Left renal cortex interstitium (tissue), 4 donors: ENCODE results near the gene MEG3. TPM values are rescaled to one million over a fixed set of nuclear protein-coding genes. Genes with fewer than 3 reads are reported as not detected.

Source experiments
- DNase-seq, 4 donors: peaks; one replicate each; pipeline ENCODE4 v3.0.0-alpha.2; 2013; ENCODE audit warnings: low read depth in 4 of 4, low spot score in 2 of 4, missing footprints in 1 of 4
- polyA plus RNA-seq, 4 donors: library from polyadenylated mRNA; unstranded; fragments of 120-200 nt; gene quantifications; one replicate each; pipeline ENCODE4 v1.2.1, GENCODE V29; 2013; ENCODE audit not compliant: insufficient read length in 4 of 4

Gene MEG3
- polyA plus RNA-seq, 4 donors = 55.0 to 309 (median 131) TPM

GRCh38 chr14:100892496-100893227 is 66.7 kb downstream of the MEG3 start:
- no peak for DNase-seq

- DNase-seq = no peak
Observed at GRCh38 chr14:100893228-100893601, 67.3 kb downstream of the MEG3 start.

GRCh38 chr14:100893760-100894159 is 67.8 kb downstream of the MEG3 start:
- DNase-seq = no peak

GRCh38 chr14:100894416-100894815 is 68.5 kb downstream of the MEG3 start:
- no peak for DNase-seq

GRCh38 chr14:100895411-100895810 is 69.5 kb downstream of the MEG3 start:
- DNase-seq = no peak

- DNase-seq = no peak
Observed at GRCh38 chr14:100896369-100897060, 70.6 kb downstream of the MEG3 start.

- DNase-seq = no peak
Observed at GRCh38 chr14:100898465-100898864, 72.5 kb downstream of the MEG3 start.

- DNase-seq = no peak
Observed at GRCh38 chr14:100898935-100899883, 73.3 kb downstream of the MEG3 start.

GRCh38 chr14:100899884-100900771 is 74.2 kb downstream of the MEG3 start:
- DNase-seq = no peak

GRCh38 chr14:100900837-100901390 is 75.0 kb downstream of the MEG3 start:
- no peak for DNase-seq

- no peak for DNase-seq
Observed at GRCh38 chr14:100901391-100902183, 75.7 kb downstream of the MEG3 start.

- DNase-seq = no peak
Observed at GRCh38 chr14:100902295-100903133, 76.6 kb downstream of the MEG3 start.

DNA sequence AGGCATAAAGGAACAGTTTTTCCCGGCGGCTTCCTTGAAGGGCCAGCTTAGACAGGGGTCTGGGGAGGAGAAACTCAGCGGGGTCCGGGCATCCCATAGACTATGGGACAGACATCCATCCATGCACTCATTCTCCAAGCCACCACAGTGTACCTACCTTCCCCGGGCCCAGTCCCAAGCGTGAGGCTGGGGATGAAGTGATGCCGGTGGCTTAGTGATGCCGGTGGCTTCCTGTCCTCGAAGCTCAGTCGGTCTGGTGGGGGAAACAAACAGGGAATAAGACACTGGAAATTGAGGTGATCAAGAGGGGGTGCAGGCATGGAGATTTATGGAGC is 77.2 kb downstream of the MEG3 start:
- no peak for DNase-seq

GRCh38 chr14:100903672-100904185 is 77.8 kb downstream of the MEG3 start, which contains the start of gene RTL1:
Gene RTL1, minus strand, starts transcription at chr14:100903722. Its CDS starts 18,934 bp downstream, at chr14:100884788.
- no peak for DNase-seq

GRCh38 chr14:100904307-100905087 is 78.6 kb downstream of the MEG3 start:
- DNase-seq = no peak

- no peak for DNase-seq
Observed at GRCh38 chr14:100905166-100905565, 79.2 kb downstream of the MEG3 start.

DNA sequence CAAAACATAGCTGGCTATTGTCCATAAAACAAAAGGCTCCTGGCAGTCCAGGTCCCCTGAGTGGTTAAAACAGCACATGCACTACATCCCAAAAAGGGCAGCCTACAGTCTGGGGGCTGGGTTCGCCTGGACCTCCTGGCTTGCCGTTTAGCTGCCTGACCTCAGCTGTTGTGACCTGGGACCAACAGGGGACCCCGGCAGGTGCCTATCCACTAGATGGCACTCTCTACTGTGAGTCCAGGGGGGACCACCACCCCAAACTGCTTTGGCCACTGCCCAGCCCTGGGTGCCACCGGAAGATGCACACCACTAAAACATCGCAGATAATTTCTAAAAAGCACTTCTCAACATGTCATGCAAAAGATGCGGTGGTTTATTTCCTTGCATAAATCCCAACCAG is 80.5 kb downstream of the MEG3 start:
- no peak for DNase-seq
